WTC11 (cell line): ENCODE results near the gene MSH2. TPM values are rescaled to one million over a fixed set of nuclear protein-coding genes. Genes with fewer than 3 reads are reported as not detected.
"Not testable (repeated sequence)": the region's sequence is repeated elsewhere in the genome, so short reads cannot be mapped to it uniquely, and the experiment has no call there.

Experiments used
- ATAC-seq: fragments of 200-7000 bp; cut with Tn5 transposase; 2 replicates; pipeline ENCODE4 v1.10.0; 2021; ENCODE audit warnings: mild to moderate bottlenecking, moderate library complexity
- CTCF ChIA-PET: fragments of 300-600 bp; sonication (Branson Sonifier 250); formaldehyde crosslinking; loops from one replicate; lab custom pipeline; 2021; ENCODE audit warnings: antibody characterized with exemption; lab: Charles Lee
- POLR2A ChIA-PET: fragments of 350-600 bp; sonication (Branson Sonifier 250); formaldehyde crosslinking; loops from one replicate; lab custom pipeline; 2021; ENCODE audit warnings: antibody characterized with exemption; lab: Charles Lee
- DNase-seq: peaks from one replicate; pipeline ENCODE4 v3.0.0; 2021; ENCODE audit warnings: low spot score
- H3K27ac Mint-ChIP-seq: 2 replicates; pipeline ENCODE4 v1.8.0; 2021; ENCODE audit warnings: mixed read lengths
- H3K27me3 Mint-ChIP-seq: 2 replicates; pipeline ENCODE4 v1.8.0; 2021; ENCODE audit warnings: low read depth, mild to moderate bottlenecking, moderate library complexity, mixed read lengths
- H3K36me3 Mint-ChIP-seq: 2 replicates; pipeline ENCODE4 v1.8.0; 2021; ENCODE audit warnings: mixed read lengths
- H3K4me1 Mint-ChIP-seq: 2 replicates; pipeline ENCODE4 v1.8.0; 2022; ENCODE audit warnings: mixed read lengths
- H3K4me3 Mint-ChIP-seq: 2 replicates; pipeline ENCODE4 v1.8.0; 2021; ENCODE audit warnings: mild to moderate bottlenecking, moderate library complexity, mixed read lengths
- H3K9me3 Mint-ChIP-seq: 2 replicates; pipeline ENCODE4 v1.8.0; 2021; ENCODE audit warnings: mixed read lengths
- ATF1 ChIP-seq: sonication (generic); formaldehyde crosslinking; IDR thresholded peaks from 2 replicates; pipeline ENCODE4 v1.8.1; 2023; ENCODE audit warnings: mild to moderate bottlenecking, moderate library complexity, missing genetic modification reagents
- ESRRA ChIP-seq: sonication (generic); formaldehyde crosslinking; IDR thresholded peaks from 2 replicates; pipeline ENCODE4 v1.8.1; 2022; ENCODE audit warnings: mild to moderate bottlenecking, missing genetic modification reagents, borderline replicate concordance
- GRHL2 ChIP-seq: fragments of 250-450 bp; sonication (Bioruptor Pico); IDR thresholded peaks from 2 replicates; pipeline ENCODE4 v1.8.0; 2022; ENCODE audit warnings: mild to moderate bottlenecking, moderate library complexity; ENCODE audit not compliant: insufficient replicate concordance, severe bottlenecking
- IRF2 ChIP-seq: sonication (generic); formaldehyde crosslinking; IDR thresholded peaks from 2 replicates; pipeline ENCODE4 v1.8.0; 2022; ENCODE audit warnings: low read depth, missing genetic modification reagents, borderline replicate concordance
- JAZF1 ChIP-seq: fragments of 250-450 bp; sonication (Bioruptor Pico); IDR thresholded peaks from 2 replicates; pipeline ENCODE4 v1.9.0; 2021; ENCODE audit warnings: moderate library complexity, mild to moderate bottlenecking, inconsistent platforms
- NFATC4 ChIP-seq: fragments of 250-450 bp; sonication (Bioruptor Pico); IDR thresholded peaks from 2 replicates; pipeline ENCODE4 v1.9.0; 2021; ENCODE audit warnings: mild to moderate bottlenecking
- OVOL2 ChIP-seq: fragments of 250-450 bp; sonication (Bioruptor Pico); IDR thresholded peaks from 2 replicates; pipeline ENCODE4 v1.9.0; 2021; ENCODE audit warnings: mild to moderate bottlenecking, borderline replicate concordance
- PRRX2 ChIP-seq: fragments of 250-450 bp; sonication (Bioruptor Pico); IDR thresholded peaks from 2 replicates; pipeline ENCODE4 v1.8.0; 2021; ENCODE audit warnings: mild to moderate bottlenecking
- SMAD3 ChIP-seq: sonication (generic); formaldehyde crosslinking; IDR thresholded peaks from 2 replicates; pipeline ENCODE4 v1.8.0; 2022; ENCODE audit warnings: missing genetic modification reagents, mild to moderate bottlenecking, borderline replicate concordance
- SMAD4 ChIP-seq: sonication (generic); formaldehyde crosslinking; IDR thresholded peaks from 2 replicates; pipeline ENCODE4 v1.8.0; 2022; ENCODE audit warnings: mild to moderate bottlenecking, missing genetic modification reagents
- TEAD1 ChIP-seq: sonication (generic); formaldehyde crosslinking; IDR thresholded peaks from 2 replicates; pipeline ENCODE4 v1.8.0; 2022; ENCODE audit warnings: mild to moderate bottlenecking, missing genetic modification reagents
- total RNA-seq: library from RNA; stranded (reverse); gene quantifications from 3 replicates; pipeline ENCODE4 v1.2.3, GENCODE V29; 2021
- TF ChIP-seq, protein P1 (sequence below): sonication (generic); formaldehyde crosslinking; IDR thresholded peaks from 2 replicates; pipeline ENCODE4 v1.8.1; 2023; ENCODE audit warnings: mild to moderate bottlenecking, missing genetic modification reagents, borderline replicate concordance
- TF ChIP-seq, protein P2 (sequence below): fragments of 250-450 bp; sonication (Bioruptor Pico); IDR thresholded peaks from 2 replicates; pipeline ENCODE4 v1.9.0; 2021; ENCODE audit warnings: moderate library complexity, mild to moderate bottlenecking, inconsistent platforms, borderline replicate concordance
- TF ChIP-seq, protein P3 (sequence below): sonication (generic); formaldehyde crosslinking; IDR thresholded peaks from 2 replicates; pipeline ENCODE4 v1.8.1; 2023; ENCODE audit warnings: mild to moderate bottlenecking, moderate library complexity, missing genetic modification reagents
- TF ChIP-seq, protein P4 (sequence below): sonication (generic); formaldehyde crosslinking; IDR thresholded peaks from 2 replicates; pipeline ENCODE4 v1.8.1; 2022; ENCODE audit warnings: low read depth, missing genetic modification reagents, borderline replicate concordance
- TF ChIP-seq, protein P5 (sequence below): fragments of 250-450 bp; sonication (Bioruptor Pico); conservative IDR thresholded peaks from 2 replicates; pipeline ENCODE4 v1.9.0; 2021; ENCODE audit warnings: mild to moderate bottlenecking

Gene MSH2
- total RNA-seq, 1 experiment from 2014 or later, result 244 TPM

DNA sequence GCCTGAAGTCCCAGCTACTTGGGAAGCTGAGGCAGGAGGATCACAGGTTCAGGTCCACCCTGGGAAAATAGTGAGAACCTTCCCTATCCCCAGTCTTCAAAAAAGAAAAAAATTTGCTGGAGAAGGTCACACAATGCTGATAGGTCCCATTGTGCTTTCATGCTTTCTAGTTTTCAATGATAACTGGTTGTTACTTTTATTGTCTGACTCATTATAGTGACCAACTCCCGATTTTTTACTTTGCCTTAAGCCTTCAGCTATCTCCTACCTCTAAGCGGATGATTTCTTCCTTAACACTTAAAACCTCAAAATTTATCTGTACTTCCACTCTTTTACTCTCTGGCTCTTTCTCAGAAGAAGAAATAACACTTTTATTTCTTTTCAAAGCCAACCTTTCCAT is 17.3 kb downstream of the MSH2 start:
- Mint-ChIP-seq H3K4me1 (no peaks in the 10 kb centered on the region), H3K27ac (peak overlapping the region; percentile 24), H3K27me3 (no peaks in the 10 kb centered on the region), H3K9me3 (no peaks in the 10 kb centered on the region), H3K36me3 (peaks cover 76% of the 10 kb centered on the region), H3K4me3 (no peak overlapping the region)
- DNase-seq (no peak), ATAC-seq (no peak)
- ChIA-PET POLR2A (no interaction called here), CTCF (no interaction called here)
- TF ChIP-seq, protein P1, sequence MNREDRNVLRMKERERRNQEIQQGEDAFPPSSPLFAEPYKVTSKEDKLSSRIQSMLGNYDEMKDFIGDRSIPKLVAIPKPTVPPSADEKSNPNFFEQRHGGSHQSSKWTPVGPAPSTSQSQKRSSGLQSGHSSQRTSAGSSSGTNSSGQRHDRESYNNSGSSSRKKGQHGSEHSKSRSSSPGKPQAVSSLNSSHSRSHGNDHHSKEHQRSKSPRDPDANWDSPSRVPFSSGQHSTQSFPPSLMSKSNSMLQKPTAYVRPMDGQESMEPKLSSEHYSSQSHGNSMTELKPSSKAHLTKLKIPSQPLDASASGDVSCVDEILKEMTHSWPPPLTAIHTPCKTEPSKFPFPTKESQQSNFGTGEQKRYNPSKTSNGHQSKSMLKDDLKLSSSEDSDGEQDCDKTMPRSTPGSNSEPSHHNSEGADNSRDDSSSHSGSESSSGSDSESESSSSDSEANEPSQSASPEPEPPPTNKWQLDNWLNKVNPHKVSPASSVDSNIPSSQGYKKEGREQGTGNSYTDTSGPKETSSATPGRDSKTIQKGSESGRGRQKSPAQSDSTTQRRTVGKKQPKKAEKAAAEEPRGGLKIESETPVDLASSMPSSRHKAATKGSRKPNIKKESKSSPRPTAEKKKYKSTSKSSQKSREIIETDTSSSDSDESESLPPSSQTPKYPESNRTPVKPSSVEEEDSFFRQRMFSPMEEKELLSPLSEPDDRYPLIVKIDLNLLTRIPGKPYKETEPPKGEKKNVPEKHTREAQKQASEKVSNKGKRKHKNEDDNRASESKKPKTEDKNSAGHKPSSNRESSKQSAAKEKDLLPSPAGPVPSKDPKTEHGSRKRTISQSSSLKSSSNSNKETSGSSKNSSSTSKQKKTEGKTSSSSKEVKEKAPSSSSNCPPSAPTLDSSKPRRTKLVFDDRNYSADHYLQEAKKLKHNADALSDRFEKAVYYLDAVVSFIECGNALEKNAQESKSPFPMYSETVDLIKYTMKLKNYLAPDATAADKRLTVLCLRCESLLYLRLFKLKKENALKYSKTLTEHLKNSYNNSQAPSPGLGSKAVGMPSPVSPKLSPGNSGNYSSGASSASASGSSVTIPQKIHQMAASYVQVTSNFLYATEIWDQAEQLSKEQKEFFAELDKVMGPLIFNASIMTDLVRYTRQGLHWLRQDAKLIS (CRISPR knock-in tag), result no peak
- TF ChIP-seq SMAD3 (CRISPR knock-in tag) (no peak), TEAD1 (CRISPR knock-in tag) (no peak), JAZF1 (CRISPR knock-in tag) (no peak), SMAD4 (CRISPR knock-in tag) (no peak), NFATC4 (CRISPR knock-in tag) (no peak), OVOL2 (CRISPR knock-in tag) (no peak), ATF1 (CRISPR knock-in tag) (no peak), ESRRA (no peak), GRHL2 (no peak), IRF2 (CRISPR knock-in tag) (no peak), PRRX2 (no peak)
- TF ChIP-seq, protein P2, sequence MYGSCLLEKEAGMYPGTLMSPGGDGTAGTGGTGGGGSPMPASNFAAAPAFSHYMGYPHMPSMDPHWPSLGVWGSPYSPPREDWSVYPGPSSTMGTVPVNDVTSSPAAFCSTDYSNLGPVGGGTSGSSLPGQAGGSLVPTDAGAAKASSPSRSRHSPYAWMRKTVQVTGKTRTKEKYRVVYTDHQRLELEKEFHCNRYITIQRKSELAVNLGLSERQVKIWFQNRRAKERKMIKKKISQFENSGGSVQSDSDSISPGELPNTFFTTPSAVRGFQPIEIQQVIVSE (CRISPR knock-in tag), result no peak
- TF ChIP-seq, protein P3, sequence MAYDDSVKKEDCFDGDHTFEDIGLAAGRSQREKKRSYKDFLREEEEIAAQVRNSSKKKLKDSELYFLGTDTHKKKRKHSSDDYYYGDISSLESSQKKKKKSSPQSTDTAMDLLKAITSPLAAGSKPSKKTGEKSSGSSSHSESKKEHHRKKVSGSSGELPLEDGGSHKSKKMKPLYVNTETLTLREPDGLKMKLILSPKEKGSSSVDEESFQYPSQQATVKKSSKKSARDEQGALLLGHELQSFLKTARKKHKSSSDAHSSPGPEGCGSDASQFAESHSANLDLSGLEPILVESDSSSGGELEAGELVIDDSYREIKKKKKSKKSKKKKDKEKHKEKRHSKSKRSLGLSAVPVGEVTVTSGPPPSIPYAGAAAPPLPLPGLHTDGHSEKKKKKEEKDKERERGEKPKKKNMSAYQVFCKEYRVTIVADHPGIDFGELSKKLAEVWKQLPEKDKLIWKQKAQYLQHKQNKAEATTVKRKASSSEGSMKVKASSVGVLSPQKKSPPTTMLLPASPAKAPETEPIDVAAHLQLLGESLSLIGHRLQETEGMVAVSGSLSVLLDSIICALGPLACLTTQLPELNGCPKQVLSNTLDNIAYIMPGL (CRISPR knock-in tag), result no peak
- TF ChIP-seq, protein P4, sequence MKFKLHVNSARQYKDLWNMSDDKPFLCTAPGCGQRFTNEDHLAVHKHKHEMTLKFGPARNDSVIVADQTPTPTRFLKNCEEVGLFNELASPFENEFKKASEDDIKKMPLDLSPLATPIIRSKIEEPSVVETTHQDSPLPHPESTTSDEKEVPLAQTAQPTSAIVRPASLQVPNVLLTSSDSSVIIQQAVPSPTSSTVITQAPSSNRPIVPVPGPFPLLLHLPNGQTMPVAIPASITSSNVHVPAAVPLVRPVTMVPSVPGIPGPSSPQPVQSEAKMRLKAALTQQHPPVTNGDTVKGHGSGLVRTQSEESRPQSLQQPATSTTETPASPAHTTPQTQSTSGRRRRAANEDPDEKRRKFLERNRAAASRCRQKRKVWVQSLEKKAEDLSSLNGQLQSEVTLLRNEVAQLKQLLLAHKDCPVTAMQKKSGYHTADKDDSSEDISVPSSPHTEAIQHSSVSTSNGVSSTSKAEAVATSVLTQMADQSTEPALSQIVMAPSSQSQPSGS (CRISPR knock-in tag), result no peak
- TF ChIP-seq, protein P5, sequence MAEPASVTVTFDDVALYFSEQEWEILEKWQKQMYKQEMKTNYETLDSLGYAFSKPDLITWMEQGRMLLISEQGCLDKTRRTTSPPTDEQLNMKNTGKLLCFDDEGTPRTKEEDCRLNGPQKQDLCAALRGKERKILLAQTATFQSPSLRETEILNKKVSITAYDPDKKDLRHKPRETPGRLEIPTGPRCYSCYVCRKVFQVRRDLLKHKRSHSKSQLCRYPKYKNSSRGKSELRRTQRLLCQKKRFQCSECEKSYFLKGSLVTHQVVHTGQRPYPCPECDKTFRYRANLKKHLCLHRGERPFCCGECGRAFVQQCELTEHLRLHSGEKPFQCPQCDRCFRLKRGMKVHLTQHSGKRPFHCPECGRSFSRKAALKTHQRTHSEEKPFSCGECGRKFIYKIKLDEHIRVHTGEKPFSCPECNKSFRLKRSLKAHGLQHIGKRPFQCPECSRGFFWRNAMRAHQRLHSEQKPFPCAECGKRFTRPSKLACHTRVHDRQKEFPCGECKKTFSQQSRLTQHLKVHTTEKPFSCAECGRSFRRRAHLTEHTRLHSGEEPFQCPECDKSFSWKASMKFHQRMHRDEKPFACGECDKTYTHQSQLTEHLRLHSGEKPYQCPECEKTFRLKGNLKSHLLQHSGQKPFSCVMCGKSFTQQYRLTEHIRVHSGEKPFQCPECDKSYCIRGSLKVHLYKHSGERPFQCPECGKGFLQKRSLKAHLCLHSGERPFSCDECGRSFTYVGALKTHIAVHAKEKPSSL (CRISPR knock-in tag), result no peak

DNA sequence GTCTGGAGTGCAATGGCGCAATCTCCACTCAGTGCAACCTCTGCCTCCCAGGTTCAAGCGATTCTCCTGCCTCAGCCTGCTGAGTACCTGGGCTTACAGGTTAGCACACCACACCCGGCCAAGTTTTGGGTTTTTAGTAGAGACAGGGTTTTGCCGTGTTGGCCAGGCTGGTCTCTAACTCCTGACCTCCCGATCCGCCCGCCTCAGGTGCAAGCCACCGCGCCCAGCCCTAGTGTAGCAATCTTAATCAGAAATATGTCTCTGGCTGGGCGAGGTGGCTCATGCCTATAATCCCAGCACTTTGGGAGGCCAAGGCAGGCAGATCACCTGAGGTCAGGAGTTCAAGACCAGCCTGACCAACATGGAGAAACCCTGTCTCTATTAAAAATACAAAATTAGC is 17.7 kb downstream of the MSH2 start:
- DNase-seq, POLR2A ChIA-PET, H3K27me3 Mint-ChIP-seq, H3K4me1 Mint-ChIP-seq, CTCF ChIA-PET, H3K9me3 Mint-ChIP-seq, ATAC-seq, H3K4me3 Mint-ChIP-seq: not testable (repeated sequence)
- Mint-ChIP-seq H3K36me3 (peaks cover 76% of the 10 kb centered on the region), H3K27ac (peak overlapping the region; percentile 24)
